Adrenal gland (tissue), 12 donors: ENCODE data around the gene ALPK3. TPM values are rescaled to one million over a fixed set of nuclear protein-coding genes. Genes with fewer than 3 reads are reported as not detected.

ENCODE experiments used
- DNase-seq, 7 donors: peaks; one replicate each; pipeline ENCODE4 v3.0.0-alpha.2; 2019 to 2020
- H3K27ac ChIP-seq, 5 donors: fragments of 200-600 bp; sonication (generic) in 4 of 5; 1 replicate in 3 of 5; 2 replicates in 2 of 5; pipeline versions ENCODE4 v1.5.1 to v1.8.0; 2016 to 2020; ENCODE audit warnings: mild to moderate bottlenecking in 1 of 5
- H3K27me3 ChIP-seq: fragments of 200-600 bp; 2 replicates; pipeline ENCODE4 v1.8.0; 2021
- H3K36me3 ChIP-seq, 2 donors: fragments of 200-600 bp; replicated peaks in 1 of 2; 1 replicate in 1 of 2; 2 replicates in 1 of 2; pipeline versions ENCODE4 v1.5.1 to v1.8.0; 2018 to 2022
- H3K4me1 ChIP-seq, 2 donors: fragments of 200-600 bp; replicated peaks in 1 of 2; 1 replicate in 1 of 2; 2 replicates in 1 of 2; pipeline versions ENCODE4 v1.5.1 to v1.8.0; 2018 to 2021
- H3K4me3 ChIP-seq, 4 donors: fragments of 200-600 bp; sonication (generic) in 3 of 4; one replicate each; pipeline ENCODE4 v1.5.1; 2016 to 2018
- H3K9me3 ChIP-seq, 3 donors: fragments of 200-600 bp; sonication (generic) in 1 of 3; replicated peaks in 1 of 3; 1 replicate in 2 of 3; 2 replicates in 1 of 3; pipeline versions ENCODE4 v1.5.1 to v1.8.0; 2016 to 2021
- POLR2A ChIP-seq, 2 donors: fragments of 450-650 bp; IDR thresholded peaks; one replicate each; pipeline ENCODE4 v1.6.1; 2017; ENCODE audit warnings: antibody characterized with exemption in 2 of 2, mild to moderate bottlenecking in 2 of 2, moderate library complexity in 1 of 2
- whole genome bisulfite sequencing, 4 donors: extraction: QIAGEN DNeasy Blood & Tissue Kit in 2 of 4; methylation state at CpG; one replicate each; pipeline versions ENCODE4 v1.1.5 to v1.1.7; 2013 to 2017; 5-methylcytosine and 5-hydroxymethylcytosine counted together
- intact Hi-C, 2 donors: fragments of 100-400 bp; cut with DNase I; formaldehyde crosslinking; loops; one replicate each; pipeline versions ENCODE4 v1.14.1 to v1.15.0; 2022 to 2023
- polyA plus RNA-seq, 3 donors: library from polyadenylated mRNA; stranded (reverse); fragments of 200-250 nt in 2 of 3; fragments of 350-450 nt in 1 of 3; fragmentation: Illumina TruSeq in 1 of 3; extraction: RNeasy Lipid Tissue Mini Kit (QIAGEN cat#74804) in 1 of 3; gene quantifications; one replicate each; pipeline ENCODE4 v1.2.3, GENCODE V29; 2013 to 2014
- total RNA-seq, 9 donors: library from RNA; depleted of rRNA in 4 of 9; stranded (reverse); fragments of >200 nt in 4 of 9; fragments of 120-200 nt in 1 of 9; fragmentation: NEBNext Ultra II Directional in 1 of 9; extraction: Animal tissue kit (Norgen Biotek cat#: 25700) in 1 of 9; gene quantifications; one replicate each; pipeline versions ENCODE4 v1.1.0 to v1.2.4, GENCODE V29; 2013 to 2023
- TF ChIP-seq, protein P1 (sequence below), 6 experiments: fragments of 450-650 bp in 4 of 6; fragments of 200-600 bp in 2 of 6; sonication (generic) in 1 of 6; IDR thresholded peaks; 1 replicate in 5 of 6; 2 replicates in 1 of 6; pipeline versions ENCODE4 v1.5.1 to v1.8.0; 2016 to 2021; ENCODE audit warnings: antibody characterized with exemption in 6 of 6, mild to moderate bottlenecking in 2 of 6, moderate library complexity in 1 of 6
- donor health status: healthy with polysubstance abuse.
- donor health status: Bipolar disorder and iron deficiency.
- donor health status: DM: yes; HTN: yes; CAD: no.
- donor health status: DM: no; HTN: no; CAD: no.
- donor health status: DM: no; HTN: no; CAD: no.
- donor health status: DM: yes; HTN: yes; CAD: no.

Gene ALPK3
- total and polyA plus RNA-seq, 12 donors: 5.8 to 39.3 (median 15.9) TPM

DNA sequence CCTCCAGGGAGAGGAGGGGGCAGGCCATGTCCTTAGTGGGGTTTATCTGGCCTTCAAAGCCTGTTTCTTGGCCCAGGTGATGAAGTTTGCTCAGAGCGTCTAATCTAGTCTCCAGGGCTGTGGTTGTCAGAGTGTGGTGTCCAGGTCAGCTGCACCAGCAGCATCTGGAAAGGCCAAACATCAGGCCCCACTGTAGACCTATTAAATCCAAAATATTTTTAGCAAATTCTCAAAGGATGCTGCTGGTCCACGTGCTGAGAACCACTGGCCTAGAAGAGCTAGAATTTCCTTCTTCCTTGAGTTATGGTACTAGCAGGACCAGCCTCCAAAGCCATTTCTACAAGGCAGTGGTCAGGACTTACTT, 96.2 kb downstream of the ALPK3 start:
- H3K36me3 ChIP-seq: no peaks in the 10 kb centered on the region
- H3K9me3 ChIP-seq: no peaks in the 10 kb centered on the region
- no peak for TF ChIP-seq POLR2A (IDR thresholded peaks at IDR 0.05)
- TF ChIP-seq, protein P1, sequence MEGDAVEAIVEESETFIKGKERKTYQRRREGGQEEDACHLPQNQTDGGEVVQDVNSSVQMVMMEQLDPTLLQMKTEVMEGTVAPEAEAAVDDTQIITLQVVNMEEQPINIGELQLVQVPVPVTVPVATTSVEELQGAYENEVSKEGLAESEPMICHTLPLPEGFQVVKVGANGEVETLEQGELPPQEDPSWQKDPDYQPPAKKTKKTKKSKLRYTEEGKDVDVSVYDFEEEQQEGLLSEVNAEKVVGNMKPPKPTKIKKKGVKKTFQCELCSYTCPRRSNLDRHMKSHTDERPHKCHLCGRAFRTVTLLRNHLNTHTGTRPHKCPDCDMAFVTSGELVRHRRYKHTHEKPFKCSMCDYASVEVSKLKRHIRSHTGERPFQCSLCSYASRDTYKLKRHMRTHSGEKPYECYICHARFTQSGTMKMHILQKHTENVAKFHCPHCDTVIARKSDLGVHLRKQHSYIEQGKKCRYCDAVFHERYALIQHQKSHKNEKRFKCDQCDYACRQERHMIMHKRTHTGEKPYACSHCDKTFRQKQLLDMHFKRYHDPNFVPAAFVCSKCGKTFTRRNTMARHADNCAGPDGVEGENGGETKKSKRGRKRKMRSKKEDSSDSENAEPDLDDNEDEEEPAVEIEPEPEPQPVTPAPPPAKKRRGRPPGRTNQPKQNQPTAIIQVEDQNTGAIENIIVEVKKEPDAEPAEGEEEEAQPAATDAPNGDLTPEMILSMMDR (IDR thresholded peaks at IDR 0.05): no peak
- H3K27ac ChIP-seq: peak overlapping the region; percentile 1 to 95 (median 72)
- no peak overlapping the region for H3K4me3 ChIP-seq
- 56 to 79% (median 65%) methylated on average over 1 to 2 of the region's 2 CpGs for WGBS, 4 donors
- peaks cover 36 to 50% of the 10 kb centered on the region in 2 donors for H3K4me1 ChIP-seq
- H3K27me3 ChIP-seq: no peaks in the 10 kb centered on the region
- no peak for DNase-seq
- intact Hi-C loops: no loop called here

DNA sequence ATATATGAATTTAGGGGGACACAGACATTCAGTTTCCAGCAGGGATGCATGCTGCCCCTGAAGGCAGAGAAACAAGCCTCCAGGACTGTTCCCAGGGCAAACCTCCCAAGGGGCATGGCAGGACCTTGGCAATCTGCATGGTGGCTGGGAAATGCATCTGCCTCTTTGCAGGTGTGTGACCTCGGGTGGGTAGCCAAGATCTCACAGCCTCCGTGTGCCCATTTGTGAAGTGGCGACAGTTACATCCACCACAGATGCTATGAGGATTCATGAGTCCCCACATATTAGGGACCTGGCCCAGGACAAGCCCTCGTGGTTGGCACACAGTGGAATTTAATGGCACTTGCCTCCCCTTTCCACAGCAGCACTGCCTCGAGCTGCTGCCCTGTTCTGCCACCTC, 97.2 kb downstream of the ALPK3 start:
- DNase-seq: no peak
- H3K4me1 ChIP-seq: peaks cover 42 to 50% of the 10 kb centered on the region in 2 donors
- TF ChIP-seq, protein P1 (IDR thresholded peaks at IDR 0.05): no peak
- TF ChIP-seq POLR2A (IDR thresholded peaks at IDR 0.05): no peak
- H3K27ac ChIP-seq: peak overlapping the region in 4 of 5 donors; percentile 56 to 91 (median 70)
- no peaks in the 10 kb centered on the region for H3K36me3 ChIP-seq
- intact Hi-C loops: no loop called here
- H3K9me3 ChIP-seq: no peaks in the 10 kb centered on the region
- no peaks in the 10 kb centered on the region for H3K27me3 ChIP-seq
- no peak overlapping the region for H3K4me3 ChIP-seq
- WGBS, 4 donors: 75 to 81% (median 80%) methylated on average over 4 to 5 of the region's 5 CpGs

DNA sequence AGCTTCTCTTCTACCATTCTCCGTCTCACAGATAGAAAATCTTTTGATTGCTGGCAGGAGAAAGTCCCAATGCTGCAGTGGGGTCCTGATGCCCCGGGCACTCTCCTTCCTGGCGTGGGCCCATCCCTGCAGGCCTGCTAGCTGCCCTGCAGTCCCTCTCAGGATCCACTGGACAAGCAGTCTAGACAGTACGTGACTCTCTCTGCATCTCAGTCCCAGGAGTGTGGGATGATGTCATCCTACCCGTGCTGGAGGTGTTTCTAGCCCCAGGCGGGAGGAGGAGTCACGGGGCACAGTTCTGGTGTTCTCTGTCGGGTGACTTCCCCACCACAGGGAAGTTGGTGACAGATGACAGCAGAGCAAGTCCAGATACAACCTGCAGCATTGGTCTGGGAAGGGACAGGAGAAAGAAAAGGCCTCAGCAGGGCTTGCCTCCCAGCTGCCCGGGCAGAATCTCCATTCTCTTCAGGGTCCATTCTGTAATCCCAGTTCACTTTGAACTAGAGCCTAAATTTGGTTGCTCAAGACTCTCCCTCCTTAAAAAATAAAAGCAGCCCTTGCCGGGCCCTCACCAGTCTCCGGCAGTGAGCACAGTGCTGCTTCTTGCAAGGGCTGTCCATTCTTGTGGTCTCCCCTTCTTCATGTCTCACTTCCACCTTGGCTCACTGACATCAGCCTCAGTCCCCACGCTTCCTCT, 97.9 kb downstream of the ALPK3 start:
- no peaks in the 10 kb centered on the region for H3K27me3 ChIP-seq
- H3K4me1 ChIP-seq: peaks cover 45 to 54% of the 10 kb centered on the region in 2 donors
- H3K9me3 ChIP-seq: no peaks in the 10 kb centered on the region
- peak; percentile 88 to 97 (median 90) for DNase-seq
- intact Hi-C loops: no loop called here
- no peak overlapping the region for H3K4me3 ChIP-seq
- WGBS, 4 donors: 54 to 69% (median 57%) methylated on average over 8 to 12 of the region's 12 CpGs
- TF ChIP-seq, protein P1 (IDR thresholded peaks at IDR 0.05): peak in 2 of 6 experiments; percentile 14 to 27
- peak in 1 of 2 donors; percentile 72 for TF ChIP-seq POLR2A (IDR thresholded peaks at IDR 0.05)
- no peaks in the 10 kb centered on the region for H3K36me3 ChIP-seq
- peak overlapping the region; percentile 26 to 91 (median 59) for H3K27ac ChIP-seq

DNA sequence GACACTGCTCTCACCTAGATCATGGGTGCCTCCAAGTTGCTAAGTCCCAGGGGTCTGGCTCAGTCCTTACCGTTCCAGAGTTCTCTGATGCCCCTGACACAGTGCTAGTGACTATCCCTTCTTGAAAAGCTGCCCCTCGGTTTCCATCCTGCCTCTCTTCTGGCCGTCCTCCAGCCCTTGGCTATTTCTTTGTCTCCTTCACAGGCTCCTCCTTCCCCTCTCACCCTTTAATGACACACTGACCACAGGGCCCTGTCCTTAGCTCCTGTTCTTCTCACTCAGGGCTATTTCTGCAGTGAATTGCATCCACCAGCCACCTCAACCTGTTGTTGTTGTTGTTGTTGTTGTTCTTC, 98.4 kb downstream of the ALPK3 start:
- Histone ChIP-seq H3K27ac (peak overlapping the region in 4 of 5 donors; percentile 56 to 91 (median 70)), H3K4me3 (no peak overlapping the region), H3K27me3 (no peaks in the 10 kb centered on the region), H3K36me3 (no peaks in the 10 kb centered on the region), H3K4me1 (peaks cover 45 to 54% of the 10 kb centered on the region in 2 donors), H3K9me3 (no peaks in the 10 kb centered on the region)
- DNase-seq: no peak
- WGBS, 4 donors: 64 to 76% (median 70%) methylated on average over 3 of the region's 3 CpGs
- intact Hi-C loops: no loop called here
- TF ChIP-seq POLR2A (IDR thresholded peaks at IDR 0.05): no peak
- TF ChIP-seq, protein P1 (IDR thresholded peaks at IDR 0.05): no peak
